CD14-positive monocyte (primary cell): Measurements from ENCODE around the gene MEPCE. TPM values are rescaled to one million over a fixed set of nuclear protein-coding genes. Genes with fewer than 3 reads are reported as not detected.

Source experiments
- DNase-seq, 3 donors: peaks; one replicate each; pipeline ENCODE4 v3.0.0-alpha.2; 2011 to 2022
- H2AFZ ChIP-seq: 2 replicates; pipeline ENCODE4 v1.6.0; 2012; ENCODE audit warnings: mild to moderate bottlenecking, low read depth, low read length, inconsistent platforms; ENCODE audit not compliant: insufficient read depth, poor library complexity, severe bottlenecking
- H3K27ac ChIP-seq, 2 donors: 1 replicate in 1 of 2; 2 replicates in 1 of 2; pipeline ENCODE4 v1.5.1; 2012 to 2013; ENCODE audit warnings: low read length in 2 of 2, control low read depth in 1 of 2, inconsistent platforms in 1 of 2, low read depth in 1 of 2, mild to moderate bottlenecking in 1 of 2
- H3K27me3 ChIP-seq, 2 donors: one replicate each; pipeline versions ENCODE4 v1.6.0 to v1.6.1; 2011 to 2013; ENCODE audit warnings: low read length in 2 of 2; ENCODE audit not compliant: control insufficient read depth in 2 of 2, insufficient read depth in 2 of 2
- H3K36me3 ChIP-seq, 2 donors: replicated peaks in 1 of 2; 1 replicate in 1 of 2; 2 replicates in 1 of 2; pipeline versions ENCODE4 v1.5.1 to v1.6.1; 2012 to 2013; ENCODE audit warnings: low read length in 2 of 2, control low read depth in 1 of 2, inconsistent platforms in 1 of 2, mild to moderate bottlenecking in 1 of 2; ENCODE audit not compliant: insufficient read depth in 2 of 2, control insufficient read depth in 1 of 2
- H3K4me1 ChIP-seq, 2 donors: 1 replicate in 1 of 2; 2 replicates in 1 of 2; pipeline versions ENCODE4 v1.5.1 to v1.6.1; 2012 to 2013; ENCODE audit warnings: low read length in 2 of 2, control low read depth in 1 of 2, inconsistent platforms in 1 of 2, mild to moderate bottlenecking in 1 of 2, moderate library complexity in 1 of 2; ENCODE audit not compliant: insufficient read depth in 2 of 2, control insufficient read depth in 1 of 2
- H3K4me2 ChIP-seq: replicated peaks from 2 replicates; pipeline ENCODE3; 2012; ENCODE audit warnings: low read length, moderate library complexity, mild to moderate bottlenecking; ENCODE audit not compliant: poor library complexity, severe bottlenecking; ENCODE audit errors: extremely low read depth
- H3K4me3 ChIP-seq, 3 experiments: fragments of 200-600 bp in 1 of 3; sonication (generic) in 1 of 3; replicated peaks in 1 of 3; 1 replicate in 2 of 3; 2 replicates in 1 of 3; pipeline ENCODE4 v1.5.1; 2011 to 2013; ENCODE audit warnings: low read length in 3 of 3, mild to moderate bottlenecking in 3 of 3, control low read depth in 2 of 3, low read depth in 2 of 3, inconsistent platforms in 1 of 3, moderate library complexity in 1 of 3
- H3K79me2 ChIP-seq: 2 replicates; pipeline ENCODE4 v1.6.0; 2012; ENCODE audit warnings: mild to moderate bottlenecking, control low read depth, inconsistent platforms, low read length, moderate library complexity; ENCODE audit not compliant: insufficient read depth
- H3K9ac ChIP-seq: 2 replicates; pipeline ENCODE4 v1.6.0; 2017; ENCODE audit warnings: low read length, mild to moderate bottlenecking; ENCODE audit not compliant: insufficient read depth, poor library complexity, severe bottlenecking
- H3K9me3 ChIP-seq, 2 donors: replicated peaks in 1 of 2; 1 replicate in 1 of 2; 2 replicates in 1 of 2; pipeline versions ENCODE4 v1.5.1 to v1.6.1; 2012 to 2013; ENCODE audit warnings: low read length in 2 of 2, control low read depth in 1 of 2; ENCODE audit not compliant: control insufficient read depth in 1 of 2, insufficient read depth in 1 of 2
- H4K20me1 ChIP-seq: 2 replicates; pipeline ENCODE4 v1.6.0; 2012; ENCODE audit warnings: mild to moderate bottlenecking, low read length, control low read depth, moderate library complexity; ENCODE audit not compliant: insufficient read depth
- H3K27ac Mint-ChIP-seq, 7 donors: one replicate each; pipeline ENCODE4 v1.8.0; 2020; ENCODE audit warnings: mild to moderate bottlenecking in 7 of 7, mixed read lengths in 7 of 7, moderate library complexity in 6 of 7, inconsistent platforms in 2 of 7
- H3K27me3 Mint-ChIP-seq, 3 donors: one replicate each; pipeline ENCODE4 v1.8.0; 2021 to 2022; ENCODE audit warnings: low read depth in 3 of 3, mild to moderate bottlenecking in 3 of 3, mixed read lengths in 3 of 3, moderate library complexity in 3 of 3, inconsistent platforms in 1 of 3
- H3K36me3 Mint-ChIP-seq, 2 donors: one replicate each; pipeline ENCODE4 v1.8.0; 2020; ENCODE audit warnings: mixed read lengths in 2 of 2, inconsistent platforms in 1 of 2, mild to moderate bottlenecking in 1 of 2
- H3K4me1 Mint-ChIP-seq: one replicate; pipeline ENCODE4 v1.8.0; 2020; ENCODE audit warnings: mild to moderate bottlenecking, mixed read lengths
- H3K4me3 Mint-ChIP-seq, 2 donors: one replicate each; pipeline ENCODE4 v1.8.0; 2020; ENCODE audit warnings: mild to moderate bottlenecking in 2 of 2, mixed read lengths in 2 of 2, moderate library complexity in 1 of 2
- H3K9me3 Mint-ChIP-seq, 7 donors: one replicate each; pipeline ENCODE4 v1.8.0; 2020 to 2022; ENCODE audit warnings: mixed read lengths in 7 of 7, mild to moderate bottlenecking in 6 of 7, moderate library complexity in 6 of 7, inconsistent platforms in 2 of 7
- WGBS: methylation state at CpG from one replicate; pipeline ENCODE4 v1.1.5; 2013; ENCODE audit warnings: missing lambda C conversion rate; ENCODE audit not compliant: insufficient coverage; 5-methylcytosine and 5-hydroxymethylcytosine counted together
- intact Hi-C, 2 donors: fragments of 100-400 bp; cut with micrococcal nuclease; formaldehyde crosslinking; loops; one replicate each; pipeline versions ENCODE4 v1.15.0 to v1.15.1; 2023
- polyA plus RNA-seq, 3 donors: library from polyadenylated mRNA; depleted of rRNA in 1 of 3; unstranded in 2 of 3; stranded (reverse) in 1 of 3; fragments of 300-500 nt in 2 of 3; fragments of >200 nt in 1 of 3; fragmentation: Illumina TruSeq in 2 of 3; gene quantifications; 1 replicate in 2 of 3; 2 replicates in 1 of 3; pipeline ENCODE4 v1.2.3, GENCODE V29; 2012 to 2021
- TF ChIP-seq, protein P1 (sequence below): fragments of 200-600 bp; IDR thresholded peaks from one replicate; pipeline ENCODE4 v1.8.0; 2022; ENCODE audit warnings: antibody characterized with exemption, mild to moderate bottlenecking

The MEPCE gene
- polyA plus RNA-seq, 3 donors = 2.9 to 43.2 (median 3.3) TPM

DNA sequence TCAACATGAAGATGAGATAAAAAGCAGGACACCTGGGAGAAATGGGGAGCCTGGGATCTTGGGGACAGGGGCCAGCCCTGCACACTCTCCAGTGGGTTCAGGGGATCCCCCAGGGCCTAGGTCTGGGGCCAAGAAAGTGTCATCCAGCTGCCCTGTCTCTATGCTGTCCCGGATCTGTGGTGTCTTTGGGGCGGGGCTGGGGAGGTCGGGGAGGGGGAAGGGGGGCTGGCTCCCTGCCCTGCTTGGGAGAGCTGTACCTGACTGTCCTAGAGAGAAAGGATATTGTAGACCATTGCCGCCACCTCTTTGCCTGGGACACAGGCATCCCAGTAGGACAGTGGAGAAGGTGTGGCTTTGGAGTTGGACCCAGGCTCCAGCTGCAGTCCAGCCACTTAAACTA, 41.4 kb downstream of the MEPCE start:
- intact Hi-C loops = loop anchor here (2.0 to 5.0 kb wide), 2 partner anchors 254 to 256 kb away; no protein-coding TSS in a partner anchor
- 75% methylated on average over 4 of the region's 4 CpGs for WGBS
- Mint-ChIP-seq H3K27me3 (peaks cover 0 to 3% (median 0%) of the 10 kb centered on the region in 3 donors), H3K4me1 (peaks cover 47% of the 10 kb centered on the region), H3K36me3 (peaks cover 36 to 81% of the 10 kb centered on the region in 2 donors), H3K9me3 (no peaks in the 10 kb centered on the region), H3K27ac (no peak overlapping the region), H3K4me3 (no peak overlapping the region)
- Histone ChIP-seq H3K9ac (no peak overlapping the region), H3K4me3 (no peak overlapping the region), H4K20me1 (peaks cover 100% of the 10 kb centered on the region), H2AFZ (no peak overlapping the region), H3K27ac (no peak overlapping the region), H3K9me3 (no peaks in the 10 kb centered on the region), H3K4me2 (no peak overlapping the region), H3K27me3 (no peaks in the 10 kb centered on the region), H3K79me2 (peaks cover 24% of the 10 kb centered on the region), H3K36me3 (peaks cover 39 to 86% of the 10 kb centered on the region in 2 donors), H3K4me1 (peaks cover 35 to 40% of the 10 kb centered on the region in 2 donors)
- no peak for DNase-seq
- TF ChIP-seq, protein P1, sequence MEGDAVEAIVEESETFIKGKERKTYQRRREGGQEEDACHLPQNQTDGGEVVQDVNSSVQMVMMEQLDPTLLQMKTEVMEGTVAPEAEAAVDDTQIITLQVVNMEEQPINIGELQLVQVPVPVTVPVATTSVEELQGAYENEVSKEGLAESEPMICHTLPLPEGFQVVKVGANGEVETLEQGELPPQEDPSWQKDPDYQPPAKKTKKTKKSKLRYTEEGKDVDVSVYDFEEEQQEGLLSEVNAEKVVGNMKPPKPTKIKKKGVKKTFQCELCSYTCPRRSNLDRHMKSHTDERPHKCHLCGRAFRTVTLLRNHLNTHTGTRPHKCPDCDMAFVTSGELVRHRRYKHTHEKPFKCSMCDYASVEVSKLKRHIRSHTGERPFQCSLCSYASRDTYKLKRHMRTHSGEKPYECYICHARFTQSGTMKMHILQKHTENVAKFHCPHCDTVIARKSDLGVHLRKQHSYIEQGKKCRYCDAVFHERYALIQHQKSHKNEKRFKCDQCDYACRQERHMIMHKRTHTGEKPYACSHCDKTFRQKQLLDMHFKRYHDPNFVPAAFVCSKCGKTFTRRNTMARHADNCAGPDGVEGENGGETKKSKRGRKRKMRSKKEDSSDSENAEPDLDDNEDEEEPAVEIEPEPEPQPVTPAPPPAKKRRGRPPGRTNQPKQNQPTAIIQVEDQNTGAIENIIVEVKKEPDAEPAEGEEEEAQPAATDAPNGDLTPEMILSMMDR = no peak

DNA sequence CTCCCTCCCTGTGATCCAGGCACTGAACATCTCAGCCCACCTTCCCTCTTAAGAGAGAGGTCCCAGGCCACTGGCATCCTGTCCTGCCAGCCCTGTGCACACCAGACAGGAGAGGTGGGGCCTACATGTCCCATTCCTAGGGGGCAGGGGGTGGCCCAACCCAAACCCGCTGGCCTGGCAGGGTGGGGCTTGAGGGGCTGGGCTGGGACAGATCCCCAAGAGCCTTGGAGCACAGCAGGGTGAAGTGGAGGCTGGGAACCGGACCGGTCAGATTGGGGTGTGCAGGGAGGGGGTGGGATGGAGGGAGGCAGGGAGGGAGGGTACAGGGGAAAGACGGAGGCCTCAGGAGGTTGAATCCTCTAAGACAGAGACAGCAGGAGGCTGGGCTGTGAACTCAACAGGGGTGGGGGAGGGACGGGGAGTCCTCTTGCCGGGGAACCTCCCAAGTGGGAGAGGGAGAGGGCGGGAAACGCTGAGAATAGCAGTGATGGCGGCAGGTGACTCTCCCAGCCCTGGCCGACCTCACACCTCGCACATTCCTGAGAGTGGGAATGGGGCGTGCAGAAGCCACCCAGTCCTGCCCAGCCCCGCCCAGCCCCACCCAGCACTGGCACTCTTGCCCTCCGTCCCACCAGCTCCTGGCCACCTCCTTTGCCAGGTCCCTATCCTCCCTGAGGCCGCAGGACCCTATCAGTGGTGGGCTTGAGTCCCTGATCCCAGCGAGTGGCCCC, 42.7 kb downstream of the MEPCE start:
- Mint-ChIP-seq H3K4me3 (no peak overlapping the region), H3K27ac (peak overlapping the region in 3 of 7 donors; percentile 42 to 79 (median 66)), H3K9me3 (no peaks in the 10 kb centered on the region), H3K36me3 (peaks cover 35 to 84% of the 10 kb centered on the region in 2 donors), H3K27me3 (peaks cover 0 to 3% (median 2%) of the 10 kb centered on the region in 3 donors), H3K4me1 (peaks cover 55% of the 10 kb centered on the region)
- TF ChIP-seq, protein P1 = no peak
- 86% methylated on average over 14 of the region's 16 CpGs for WGBS
- H3K4me2 ChIP-seq = no peak overlapping the region
- no peak for DNase-seq
- no peak overlapping the region for H3K4me3 ChIP-seq
- no peak overlapping the region for H3K9ac ChIP-seq
- H2AFZ ChIP-seq = no peak overlapping the region
- peaks cover 35 to 80% of the 10 kb centered on the region in 2 donors for H3K36me3 ChIP-seq
- H3K27ac ChIP-seq = peak overlapping the region in 1 of 2 donors; percentile 52
- H3K9me3 ChIP-seq = no peaks in the 10 kb centered on the region
- intact Hi-C loops = loop anchor here in 1 of 2 donors (5.0 kb wide), 1 partner anchor 255 kb away; no protein-coding TSS in a partner anchor
- peaks cover 37% of the 10 kb centered on the region for H3K79me2 ChIP-seq
- peaks cover 47 to 53% of the 10 kb centered on the region in 2 donors for H3K4me1 ChIP-seq
- peaks cover 100% of the 10 kb centered on the region for H4K20me1 ChIP-seq
- no peaks in the 10 kb centered on the region for H3K27me3 ChIP-seq
